ACC112 (cell line): ENCODE results near the gene PTPRN2.

Experiments
- H2AFZ ChIP-seq: fragments of 200-600 bp; sonication (generic); one replicate; pipeline ENCODE4 v1.6.0; 2017; ENCODE audit warnings: antibody characterized with exemption, low read length; ENCODE audit not compliant: unreplicated experiment
- H3K27ac ChIP-seq: fragments of 200-600 bp; sonication (generic); 2 replicates; pipeline ENCODE4 v1.5.1; 2014; ENCODE audit warnings: low read depth, mild to moderate bottlenecking, antibody characterized with exemption, low read length, moderate library complexity
- H3K27me3 ChIP-seq: fragments of 200-600 bp; sonication (generic); 2 replicates; pipeline ENCODE4 v1.6.1; 2014; ENCODE audit warnings: mild to moderate bottlenecking, antibody characterized with exemption, low read length, moderate library complexity, mixed read lengths; ENCODE audit not compliant: insufficient read depth
- H3K36me3 ChIP-seq: fragments of 200-600 bp; sonication (generic); 2 replicates; pipeline ENCODE4 v1.6.1; 2016; ENCODE audit warnings: mild to moderate bottlenecking, antibody characterized with exemption, low read length, moderate library complexity, mixed read lengths; ENCODE audit not compliant: insufficient read depth
- H3K4me1 ChIP-seq: fragments of 200-600 bp; sonication (generic); one replicate; pipeline ENCODE4 v1.6.1; 2016; ENCODE audit warnings: low read length, mixed read lengths; ENCODE audit not compliant: insufficient read depth, unreplicated experiment, control insufficient read depth
- H3K4me3 ChIP-seq: fragments of 200-600 bp; sonication (generic); 2 replicates; pipeline ENCODE4 v1.5.1; 2014; ENCODE audit warnings: mild to moderate bottlenecking, low read depth, low read length
- H3K79me2 ChIP-seq: fragments of 200-600 bp; sonication (generic); one replicate; pipeline ENCODE4 v1.6.0; 2016; ENCODE audit warnings: low read length; ENCODE audit not compliant: control insufficient read depth, unreplicated experiment, insufficient read depth

Gene PTPRN2

GRCh38 chr7:157521061-157521731 lies 1066.4 kb downstream of the PTPRN2 start:
- no peak overlapping the region for H3K4me3 ChIP-seq
- H3K36me3 ChIP-seq: no peaks in the 10 kb centered on the region
- H3K4me1 ChIP-seq: no peaks in the 10 kb centered on the region
- no peaks in the 10 kb centered on the region for H3K79me2 ChIP-seq
- no peak overlapping the region for H3K27ac ChIP-seq
- H3K27me3 ChIP-seq: peaks cover 4% of the 10 kb centered on the region; the same call in 1 of the 2 replicates
- no peak overlapping the region for H2AFZ ChIP-seq

GRCh38 chr7:157520249-157520648 lies 1067.4 kb downstream of the PTPRN2 start:
- H3K79me2 ChIP-seq: no peaks in the 10 kb centered on the region
- no peak overlapping the region for H3K4me3 ChIP-seq
- no peaks in the 10 kb centered on the region for H3K36me3 ChIP-seq
- no peak overlapping the region for H2AFZ ChIP-seq
- H3K4me1 ChIP-seq: no peaks in the 10 kb centered on the region
- no peak overlapping the region for H3K27ac ChIP-seq
- H3K27me3 ChIP-seq: peaks cover 5% of the 10 kb centered on the region; the same call in 1 of the 2 replicates

- peaks cover 5% of the 10 kb centered on the region; the same call in 1 of the 2 replicates for H3K27me3 ChIP-seq
These were observed 1067.8 kb downstream of the PTPRN2 start for GRCh38 chr7:157519798-157520244.

GRCh38 chr7:157519246-157519645 lies 1068.4 kb downstream of the PTPRN2 start:
- no peak overlapping the region for H2AFZ ChIP-seq
- H3K4me1 ChIP-seq: no peaks in the 10 kb centered on the region
- no peaks in the 10 kb centered on the region for H3K36me3 ChIP-seq
- H3K27ac ChIP-seq: no peak overlapping the region
- no peak overlapping the region for H3K4me3 ChIP-seq
- peaks cover 5% of the 10 kb centered on the region; the same call in 1 of the 2 replicates for H3K27me3 ChIP-seq
- H3K79me2 ChIP-seq: no peaks in the 10 kb centered on the region

More at GRCh38 chr7:157519798-157520244, 1067.8 kb downstream of the PTPRN2 start:
- Histone ChIP-seq H3K4me1 (no peaks in the 10 kb centered on the region), H3K4me3 (no peak overlapping the region), H2AFZ (no peak overlapping the region), H3K36me3 (no peaks in the 10 kb centered on the region), H3K79me2 (no peaks in the 10 kb centered on the region), H3K27ac (no peak overlapping the region)

GRCh38 chr7:157518514-157519175 lies 1069.0 kb downstream of the PTPRN2 start:
- Histone ChIP-seq H3K27ac (no peak overlapping the region), H3K4me1 (no peaks in the 10 kb centered on the region), H3K36me3 (no peaks in the 10 kb centered on the region), H3K27me3 (peaks cover 5% of the 10 kb centered on the region; the same call in 1 of the 2 replicates), H3K4me3 (no peak overlapping the region), H2AFZ (no peak overlapping the region), H3K79me2 (no peaks in the 10 kb centered on the region)

- Histone ChIP-seq H2AFZ (no peak overlapping the region), H3K36me3 (no peaks in the 10 kb centered on the region), H3K27ac (no peak overlapping the region), H3K4me1 (no peaks in the 10 kb centered on the region), H3K27me3 (peaks cover 5% of the 10 kb centered on the region; the same call in 1 of the 2 replicates), H3K4me3 (no peak overlapping the region), H3K79me2 (no peaks in the 10 kb centered on the region)
These were observed 1069.7 kb downstream of the PTPRN2 start for GRCh38 chr7:157517782-157518513.

- Histone ChIP-seq H3K27me3 (peaks cover 5% of the 10 kb centered on the region; the same call in 1 of the 2 replicates), H3K4me3 (no peak overlapping the region), H3K27ac (no peak overlapping the region), H3K4me1 (no peaks in the 10 kb centered on the region), H2AFZ (no peak overlapping the region), H3K36me3 (no peaks in the 10 kb centered on the region), H3K79me2 (no peaks in the 10 kb centered on the region)
These were observed 1070.5 kb downstream of the PTPRN2 start for GRCh38 chr7:157516911-157517781.

- H3K4me3 ChIP-seq: no peak overlapping the region
- H3K36me3 ChIP-seq: no peaks in the 10 kb centered on the region
- H2AFZ ChIP-seq: no peak overlapping the region
- no peaks in the 10 kb centered on the region for H3K79me2 ChIP-seq
- no peaks in the 10 kb centered on the region for H3K4me1 ChIP-seq
- H3K27me3 ChIP-seq: peaks cover 5% of the 10 kb centered on the region; the same call in 1 of the 2 replicates
- no peak overlapping the region for H3K27ac ChIP-seq
These were observed 1071.3 kb downstream of the PTPRN2 start for GRCh38 chr7:157516311-157516710.

- Histone ChIP-seq H3K27ac (no peak overlapping the region), H2AFZ (no peak overlapping the region), H3K27me3 (peaks cover 5% of the 10 kb centered on the region; the same call in 1 of the 2 replicates), H3K36me3 (no peaks in the 10 kb centered on the region), H3K4me1 (no peaks in the 10 kb centered on the region), H3K79me2 (no peaks in the 10 kb centered on the region), H3K4me3 (no peak overlapping the region)
These were observed 1072.1 kb downstream of the PTPRN2 start for GRCh38 chr7:157515342-157516041.
